Esophagus muscularis mucosa (tissue), 4 donors: ENCODE measurements around the gene GSK3B. TPM values are rescaled to one million over a fixed set of nuclear protein-coding genes. Genes with fewer than 3 reads are reported as not detected.
"Not testable (repeated sequence)": the region's sequence is repeated elsewhere in the genome, so short reads cannot be mapped to it uniquely, and the experiment has no call there.

Experiments used
- DNase-seq: peaks from one replicate; pipeline ENCODE4 v3.0.0-alpha.2; 2017; ENCODE audit errors: extremely low spot score
- H3K27ac ChIP-seq, 4 donors: fragments of 200-600 bp; sonication (generic); replicated peaks in 1 of 4; 1 replicate in 3 of 4; 2 replicates in 1 of 4; pipeline ENCODE4 v1.5.1; 2016 to 2019; ENCODE audit warnings: mild to moderate bottlenecking in 1 of 4
- H3K27me3 ChIP-seq, 4 donors: fragments of 200-600 bp; sonication (generic); one replicate each; pipeline versions ENCODE4 v1.5.1 to v1.6.0; 2016 to 2019
- H3K36me3 ChIP-seq, 4 donors: fragments of 200-600 bp; sonication (generic); one replicate each; pipeline ENCODE4 v1.5.1; 2016 to 2019
- H3K4me1 ChIP-seq, 4 donors: fragments of 200-600 bp; sonication (generic); one replicate each; pipeline ENCODE4 v1.5.1; 2016 to 2019
- H3K4me3 ChIP-seq, 4 donors: fragments of 200-600 bp; sonication (generic); 1 replicate in 2 of 4; 2 replicates in 2 of 4; pipeline ENCODE4 v1.5.1; 2016 to 2019; ENCODE audit warnings: mild to moderate bottlenecking in 4 of 4, moderate library complexity in 1 of 4
- H3K9me3 ChIP-seq, 4 donors: fragments of 200-600 bp; sonication (generic); 1 replicate in 3 of 4; 2 replicates in 1 of 4; pipeline ENCODE4 v1.5.1; 2016 to 2019
- EP300 ChIP-seq: sonication (generic); formaldehyde crosslinking; IDR thresholded peaks from one replicate; pipeline ENCODE4 v1.6.1; 2017; ENCODE audit warnings: antibody characterized with exemption
- POLR2A ChIP-seq: fragments of 450-650 bp; IDR thresholded peaks from one replicate; pipeline ENCODE4 v1.6.1; 2017; ENCODE audit warnings: antibody characterized with exemption, moderate library complexity, mild to moderate bottlenecking, low read depth
- POLR2AphosphoS5 ChIP-seq, 2 donors: sonication (generic); formaldehyde crosslinking; IDR thresholded peaks; one replicate each; pipeline ENCODE4 v1.6.1; 2017; ENCODE audit warnings: antibody characterized with exemption in 2 of 2
- WGBS: methylation state at CpG from one replicate; pipeline ENCODE4 v1.1.5; 2018; 5-methylcytosine and 5-hydroxymethylcytosine counted together
- intact Hi-C: fragments of 100-400 bp; cut with DNase I; formaldehyde crosslinking; loops from one replicate; pipeline ENCODE4 v1.15.1; 2023
- total RNA-seq, 4 donors: library from RNA; depleted of rRNA; stranded (reverse); fragments of >200 nt; gene quantifications; one replicate each; pipeline versions ENCODE4 v1.1.0 to v1.2.1, GENCODE V29; 2016
- TF ChIP-seq, protein P1 (sequence below), 3 experiments: fragments of 200-600 bp in 2 of 3; fragments of 450-650 bp in 1 of 3; sonication (generic) in 2 of 3; IDR thresholded peaks; one replicate each; pipeline ENCODE4 v1.5.1; 2017 to 2019; ENCODE audit warnings: antibody characterized with exemption in 3 of 3, mild to moderate bottlenecking in 2 of 3, moderate library complexity in 1 of 3

GSK3B gene
- total RNA-seq, 4 donors from 2014 or later, result 30.3 to 35.4 (median 31.3) TPM

- no peaks in the 10 kb centered on the region for H3K36me3 ChIP-seq
- no peak for TF ChIP-seq EP300
- no peak for TF ChIP-seq POLR2AphosphoS5 (IDR thresholded peaks at IDR 0.05)
- TF ChIP-seq, protein P1, sequence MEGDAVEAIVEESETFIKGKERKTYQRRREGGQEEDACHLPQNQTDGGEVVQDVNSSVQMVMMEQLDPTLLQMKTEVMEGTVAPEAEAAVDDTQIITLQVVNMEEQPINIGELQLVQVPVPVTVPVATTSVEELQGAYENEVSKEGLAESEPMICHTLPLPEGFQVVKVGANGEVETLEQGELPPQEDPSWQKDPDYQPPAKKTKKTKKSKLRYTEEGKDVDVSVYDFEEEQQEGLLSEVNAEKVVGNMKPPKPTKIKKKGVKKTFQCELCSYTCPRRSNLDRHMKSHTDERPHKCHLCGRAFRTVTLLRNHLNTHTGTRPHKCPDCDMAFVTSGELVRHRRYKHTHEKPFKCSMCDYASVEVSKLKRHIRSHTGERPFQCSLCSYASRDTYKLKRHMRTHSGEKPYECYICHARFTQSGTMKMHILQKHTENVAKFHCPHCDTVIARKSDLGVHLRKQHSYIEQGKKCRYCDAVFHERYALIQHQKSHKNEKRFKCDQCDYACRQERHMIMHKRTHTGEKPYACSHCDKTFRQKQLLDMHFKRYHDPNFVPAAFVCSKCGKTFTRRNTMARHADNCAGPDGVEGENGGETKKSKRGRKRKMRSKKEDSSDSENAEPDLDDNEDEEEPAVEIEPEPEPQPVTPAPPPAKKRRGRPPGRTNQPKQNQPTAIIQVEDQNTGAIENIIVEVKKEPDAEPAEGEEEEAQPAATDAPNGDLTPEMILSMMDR (IDR thresholded peaks at IDR 0.05), result no peak
- TF ChIP-seq POLR2A, result no peak
- H3K27ac ChIP-seq, result no peak overlapping the region
- no peak overlapping the region for H3K4me3 ChIP-seq
- intact Hi-C loops, result no loop called here
- no peak for DNase-seq
- no peaks in the 10 kb centered on the region for H3K9me3 ChIP-seq
- no peaks in the 10 kb centered on the region for H3K27me3 ChIP-seq
- peaks cover 27 to 54% (median 31%) of the 10 kb centered on the region in 4 donors for H3K4me1 ChIP-seq
These were observed 72.7 kb downstream of the GSK3B start for GRCh38 chr3:120021523-120021922.

- no peak for TF ChIP-seq POLR2AphosphoS5 (IDR thresholded peaks at IDR 0.05)
- TF ChIP-seq, protein P1 (IDR thresholded peaks at IDR 0.05), result no peak
- TF ChIP-seq EP300, result no peak
- TF ChIP-seq POLR2A, result no peak
- Histone ChIP-seq H3K4me3 (no peak overlapping the region), H3K27ac (no peak overlapping the region), H3K27me3 (no peaks in the 10 kb centered on the region), H3K4me1 (peaks cover 38 to 75% (median 54%) of the 10 kb centered on the region in 4 donors), H3K9me3 (no peaks in the 10 kb centered on the region), H3K36me3 (no peaks in the 10 kb centered on the region)
- 89% methylated on average over 3 of the region's 3 CpGs for WGBS
- intact Hi-C loops, result no loop called here
- DNase-seq, result no peak
These were observed 75.9 kb downstream of the GSK3B start for GRCh38 chr3:120018299-120018698.

GRCh38 chr3:120017692-120018091 is 76.6 kb downstream of the GSK3B start:
- TF ChIP-seq EP300 (no peak), POLR2A (no peak), POLR2AphosphoS5 (IDR thresholded peaks at IDR 0.05) (no peak)
- TF ChIP-seq, protein P1 (IDR thresholded peaks at IDR 0.05), result no peak
- 89% methylated on average over 3 of the region's 3 CpGs for WGBS

GRCh38 chr3:120013481-120013880 is 80.8 kb downstream of the GSK3B start:
- intact Hi-C loops, result no loop called here
- 22% methylated on average over 3 of the region's 3 CpGs for WGBS
- TF ChIP-seq POLR2A (no peak), POLR2AphosphoS5 (IDR thresholded peaks at IDR 0.05) (no peak), EP300 (no peak)
- TF ChIP-seq, protein P1 (IDR thresholded peaks at IDR 0.05), result no peak

More at GRCh38 chr3:120017692-120018091, 76.6 kb downstream of the GSK3B start:
- no peak for DNase-seq
- Histone ChIP-seq H3K4me3 (no peak overlapping the region), H3K27me3 (no peaks in the 10 kb centered on the region), H3K27ac (no peak overlapping the region), H3K36me3 (no peaks in the 10 kb centered on the region), H3K9me3 (no peaks in the 10 kb centered on the region), H3K4me1 (peaks cover 44 to 76% (median 60%) of the 10 kb centered on the region in 4 donors)
- intact Hi-C loops, result no loop called here

DNA sequence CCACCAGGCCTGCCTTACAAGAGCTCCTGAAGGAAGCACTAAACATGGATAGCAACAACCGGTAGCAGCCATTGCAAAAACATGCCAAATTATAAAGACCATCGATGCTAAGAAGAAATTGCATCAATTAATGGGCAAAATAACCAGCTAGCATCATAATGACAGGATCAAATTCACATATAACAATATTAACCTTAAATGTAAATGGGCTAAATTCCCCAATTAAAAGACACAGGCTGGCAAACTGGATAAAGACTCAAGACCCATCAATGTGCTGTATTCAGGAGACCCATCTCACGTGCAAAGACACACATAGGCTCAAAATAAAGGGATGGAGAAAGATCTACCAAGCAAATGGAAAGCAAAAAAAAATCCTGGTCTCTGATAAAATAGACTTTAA is 88.5 kb downstream of the GSK3B start:
- H3K27me3 ChIP-seq, H3K4me3 ChIP-seq, H3K36me3 ChIP-seq, intact Hi-C loops, H3K27ac ChIP-seq, H3K9me3 ChIP-seq, DNase-seq: not testable (repeated sequence)
- peaks cover 6 to 16% (median 13%) of the 10 kb centered on the region in 4 donors for H3K4me1 ChIP-seq
- WGBS, result 98% methylated on average over 3 of the region's 3 CpGs

More at GRCh38 chr3:120013481-120013880, 80.8 kb downstream of the GSK3B start:
- no peaks in the 10 kb centered on the region for H3K36me3 ChIP-seq
- H3K27ac ChIP-seq, result no peak overlapping the region
- DNase-seq, result no peak
- H3K4me3 ChIP-seq, result no peak overlapping the region
- H3K4me1 ChIP-seq, result peaks cover 35 to 64% (median 58%) of the 10 kb centered on the region in 4 donors
- no peaks in the 10 kb centered on the region for H3K9me3 ChIP-seq
- H3K27me3 ChIP-seq, result no peaks in the 10 kb centered on the region

- H3K9me3 ChIP-seq, DNase-seq, H3K36me3 ChIP-seq, intact Hi-C loops, H3K4me3 ChIP-seq, H3K27ac ChIP-seq, H3K27me3 ChIP-seq: not testable (repeated sequence)
- 74% methylated on average over 9 of the region's 11 CpGs for WGBS
- H3K4me1 ChIP-seq, result peaks cover 6 to 16% (median 13%) of the 10 kb centered on the region in 4 donors
These were observed 90.2 kb downstream of the GSK3B start for GRCh38 chr3:120004008-120004498.
